ENCODE data around the gene FRY.

GRCh38 chr13:32116210-32116609, 84.6 kb downstream of the FRY start:
- no peak for TF ChIP-seq CTCF (IDR thresholded peaks at IDR 0.05; ENCODE audit: low read depth, low read length, missing input control)
- no peak for TF ChIP-seq REST (IDR thresholded peaks at IDR 0.05)
- no peak for TF ChIP-seq EGR1 (IDR thresholded peaks at IDR 0.05; ENCODE audit: low read depth in 2 of 2)
- TF ChIP-seq NR2F2 (IDR thresholded peaks at IDR 0.05), result no peak
- TF ChIP-seq ZBTB33 (IDR thresholded peaks at IDR 0.05), result no peak
- no peak for TF ChIP-seq JUND (IDR thresholded peaks at IDR 0.05)
